ENCODE data around the gene KLK5. TPM values are rescaled to one million over a fixed set of nuclear protein-coding genes. Genes with fewer than 3 reads are reported as not detected.

Gene KLK5
- total RNA-seq (2022; extraction: Qiagen RNA extraction; ENCODE audit: low read depth) = 0.17 TPM in 1 of 5 replicates, not detected in the others

DNA sequence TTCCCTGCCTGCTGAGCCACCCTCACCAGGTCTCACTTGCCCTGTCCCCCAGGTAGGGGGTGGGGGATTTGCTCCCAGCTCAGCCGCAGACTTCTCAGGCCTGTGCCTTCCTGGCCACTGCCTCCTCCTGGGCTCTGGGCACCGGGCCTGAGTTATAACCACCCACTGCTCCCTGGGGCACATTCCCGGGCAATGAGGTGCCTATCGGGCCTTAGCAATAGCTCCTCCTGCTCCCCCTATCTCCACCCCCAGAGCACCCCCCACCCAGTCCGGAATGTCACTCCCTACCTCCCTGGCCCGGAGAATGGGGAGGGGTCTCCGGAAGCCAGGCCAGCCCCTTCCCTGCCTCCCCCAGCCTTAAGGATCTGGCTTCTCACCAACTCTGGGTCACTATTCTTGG, at the start of gene KLK5:
TSS of gene KLK5 (minus strand) at position 129 of the 400 bp plus-strand sequence. CDS start 381 bp downstream, outside the sequence.

GRCh38 chr19:51001515-51001914, 48.7 kb upstream of the KLK5 start, which contains the start of gene KLK8:
TSS of gene KLK8 (minus strand) at chr19:51001604. CDS start at chr19:51001167, 437 bp downstream.

GRCh38 chr19:50983625-50984292, 30.9 kb upstream of the KLK5 start, which contains the start of gene KLK7:
TSS of gene KLK7 (minus strand) at chr19:50983917. CDS start at chr19:50982399, 1,518 bp downstream.

DNA sequence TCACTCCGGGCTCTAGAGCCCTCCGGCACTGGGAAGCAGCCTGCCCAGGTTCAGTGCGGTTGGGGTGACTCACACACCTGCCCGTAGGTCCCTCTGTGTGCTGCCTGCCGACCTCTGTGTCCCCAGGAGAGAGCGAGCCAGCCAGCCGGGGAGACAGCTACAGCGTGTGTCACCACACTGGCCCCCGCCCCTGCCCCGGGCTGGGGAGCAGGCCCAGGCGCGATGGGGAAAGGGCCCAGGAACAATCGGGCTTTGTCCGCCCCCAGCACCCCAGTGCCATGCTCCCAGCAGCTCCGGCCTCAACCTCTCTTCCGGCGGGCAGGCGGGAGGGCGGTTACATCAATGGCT, 16.5 kb upstream of the KLK5 start, which contains the start of gene KLK6:
TSS of gene KLK6 (minus strand) at position 179 of the 348 bp plus-strand sequence. CDS start 1,487 bp downstream, outside the sequence.

GRCh38 chr19:50911206-50912101, 41.4 kb downstream of the KLK5 start, which contains the start of gene KLK4:
TSS of gene KLK4 (minus strand) at chr19:50911395. CDS start at chr19:50910738, 657 bp downstream.

Other genes with a start within 250 kb of the KLK5 start
- 0.07 to 0.35 TPM (median 0.20 TPM) in 5 replicates for gene SHANK1, start 233.2 kb downstream of the KLK5 start, total RNA-seq (2022; extraction: Qiagen RNA extraction; ENCODE audit: low read depth)
- gene CLEC11A, start 229.7 kb downstream of the KLK5 start, total RNA-seq (2022; extraction: Qiagen RNA extraction; ENCODE audit: low read depth) = 5.1 to 9.7 TPM (median 9.2 TPM) in 5 replicates
- not detected in 5 replicates for gene GPR32, start 182.6 kb downstream of the KLK5 start, total RNA-seq (2022; extraction: Qiagen RNA extraction; ENCODE audit: low read depth)
- gene ACP4, start 162.6 kb downstream of the KLK5 start, total RNA-seq (2022; extraction: Qiagen RNA extraction; ENCODE audit: low read depth) = not detected in 5 replicates
- 0.10 to 0.41 TPM (median 0.16 TPM) in 3 of 5 replicates, not detected in the others for gene KLK1, start 129.3 kb downstream of the KLK5 start, total RNA-seq (2022; extraction: Qiagen RNA extraction; ENCODE audit: low read depth)
- not detected in 5 replicates for gene KLK15, start 119.5 kb downstream of the KLK5 start, total RNA-seq (2022; extraction: Qiagen RNA extraction; ENCODE audit: low read depth)
- not detected in 5 replicates for gene KLK3, start 98.1 kb downstream of the KLK5 start, total RNA-seq (2022; extraction: Qiagen RNA extraction; ENCODE audit: low read depth)
- gene KLK2, start 79.6 kb downstream of the KLK5 start, total RNA-seq (2022; extraction: Qiagen RNA extraction; ENCODE audit: low read depth) = 0.03 TPM in 1 of 5 replicates, not detected in the others
- gene KLK4, start 41.6 kb downstream of the KLK5 start, total RNA-seq (2022; extraction: Qiagen RNA extraction; ENCODE audit: low read depth) = 0.14 to 0.22 TPM in 2 of 5 replicates, not detected in the others
- gene KLK6, start 16.6 kb upstream of the KLK5 start, total RNA-seq (2022; extraction: Qiagen RNA extraction; ENCODE audit: low read depth) = 0.21 to 0.82 TPM (median 0.33 TPM) in 4 of 5 replicates, not detected in the other
- gene KLK7, start 30.9 kb upstream of the KLK5 start, total RNA-seq (2022; extraction: Qiagen RNA extraction; ENCODE audit: low read depth) = 0.03 TPM in 1 of 5 replicates, not detected in the others
- not detected in 5 replicates for gene KLK8, start 48.6 kb upstream of the KLK5 start, total RNA-seq (2022; extraction: Qiagen RNA extraction; ENCODE audit: low read depth)
- 0.19 to 0.34 TPM (median 0.32 TPM) in 5 replicates for gene KLK10, start 66.7 kb upstream of the KLK5 start, total RNA-seq (2022; extraction: Qiagen RNA extraction; ENCODE audit: low read depth)
- 0.14 TPM in 1 of 5 replicates, not detected in the others for gene KLK11, start 73.6 kb upstream of the KLK5 start, total RNA-seq (2022; extraction: Qiagen RNA extraction; ENCODE audit: low read depth)
- not detected in 5 replicates for gene KLK12, start 82.0 kb upstream of the KLK5 start, total RNA-seq (2022; extraction: Qiagen RNA extraction; ENCODE audit: low read depth)
- 0.08 to 0.36 TPM in 2 of 5 replicates, not detected in the others for gene KLK13, start 112.1 kb upstream of the KLK5 start, total RNA-seq (2022; extraction: Qiagen RNA extraction; ENCODE audit: low read depth)
- gene KLK14, start 129.8 kb upstream of the KLK5 start, total RNA-seq (2022; extraction: Qiagen RNA extraction; ENCODE audit: low read depth) = 0.29 to 0.70 TPM (median 0.50 TPM) in 5 replicates
- gene CTU1, start 155.4 kb upstream of the KLK5 start, total RNA-seq (2022; extraction: Qiagen RNA extraction; ENCODE audit: low read depth) = 5.0 to 16.7 TPM (median 13.8 TPM) in 5 replicates
- gene SIGLEC9, start 171.9 kb upstream of the KLK5 start, total RNA-seq (2022; extraction: Qiagen RNA extraction; ENCODE audit: low read depth) = 0.26 TPM in 1 of 5 replicates, not detected in the others
- gene SIGLEC7, start 189.3 kb upstream of the KLK5 start, total RNA-seq (2022; extraction: Qiagen RNA extraction; ENCODE audit: low read depth) = not detected in 5 replicates